LNCaP clone FGC (cell line): Measurements from ENCODE around the gene LRCH4.

ENCODE experiments used
- DNase-seq: peaks from one replicate; pipeline ENCODE4 v3.0.0-alpha.2; 2011; ENCODE audit warnings: low read depth
- H3K4me3 ChIP-seq: 2 replicates; pipeline ENCODE4 v1.5.1; 2011; ENCODE audit warnings: mild to moderate bottlenecking, low read depth, low read length, control low read depth
- CTCF ChIP-seq: IDR thresholded peaks from 2 replicates; pipeline ENCODE4 v1.5.1; 2012; ENCODE audit warnings: mild to moderate bottlenecking; ENCODE audit not compliant: control insufficient read depth, insufficient read depth; ENCODE audit errors: extremely low read depth

LRCH4 gene

GRCh38 chr7:100598425-100598824, 12.5 kb upstream of the LRCH4 start:
- TF ChIP-seq CTCF, result no peak
- no peak overlapping the region for H3K4me3 ChIP-seq
- DNase-seq, result no peak

GRCh38 chr7:100595188-100595587, 9.3 kb upstream of the LRCH4 start:
- TF ChIP-seq CTCF, result no peak
- DNase-seq, result no peak
- H3K4me3 ChIP-seq, result no peak overlapping the region

- no peak overlapping the region for H3K4me3 ChIP-seq
- no peak for TF ChIP-seq CTCF
- DNase-seq, result no peak
These were observed 5.7 kb upstream of the LRCH4 start for GRCh38 chr7:100591596-100591995.

- no peak overlapping the region for H3K4me3 ChIP-seq
- DNase-seq, result no peak
- TF ChIP-seq CTCF, result no peak
These were observed 4.3 kb upstream of the LRCH4 start for GRCh38 chr7:100590077-100590737.

- DNase-seq, result no peak
- TF ChIP-seq CTCF, result no peak
- no peak overlapping the region for H3K4me3 ChIP-seq
These were observed 3.5 kb upstream of the LRCH4 start for GRCh38 chr7:100589341-100589947.

- peak; percentile 32; the same call in 1 of the 2 replicates for TF ChIP-seq CTCF
- H3K4me3 ChIP-seq, result no peak overlapping the region
- DNase-seq, result no peak
These were observed 2.5 kb upstream of the LRCH4 start for GRCh38 chr7:100588438-100588837.
